HepG2 (cell line): ENCODE results near the gene GPSM1.

Experiments
- MTA1 ChIP-seq: sonication (generic); formaldehyde crosslinking; IDR thresholded peaks from 2 replicates; pipeline ENCODE4 v1.4.0; 2020; ENCODE audit warnings: missing genetic modification reagents, mild to moderate bottlenecking, borderline replicate concordance
- RFX5 ChIP-seq: IDR thresholded peaks from 2 replicates; pipeline ENCODE4 v1.6.1; 2011; ENCODE audit warnings: low read depth, low read length, improper control_type of control experiment
- ZNF619 ChIP-seq: sonication (generic); formaldehyde crosslinking; IDR thresholded peaks from 2 replicates; pipeline ENCODE4 v1.4.0; 2020; ENCODE audit warnings: mild to moderate bottlenecking, missing genetic modification reagents
- TF ChIP-seq, protein P1 (sequence below): sonication (generic); formaldehyde crosslinking; IDR thresholded peaks from 2 replicates; pipeline ENCODE4 v1.8.1; 2023; ENCODE audit warnings: mild to moderate bottlenecking, missing genetic modification reagents
- TF ChIP-seq, protein P2 (sequence below): sonication (generic); formaldehyde crosslinking; IDR thresholded peaks from 2 replicates; pipeline ENCODE4 v1.5.0; 2020; ENCODE audit warnings: mild to moderate bottlenecking, missing genetic modification reagents, moderate library complexity

DNA sequence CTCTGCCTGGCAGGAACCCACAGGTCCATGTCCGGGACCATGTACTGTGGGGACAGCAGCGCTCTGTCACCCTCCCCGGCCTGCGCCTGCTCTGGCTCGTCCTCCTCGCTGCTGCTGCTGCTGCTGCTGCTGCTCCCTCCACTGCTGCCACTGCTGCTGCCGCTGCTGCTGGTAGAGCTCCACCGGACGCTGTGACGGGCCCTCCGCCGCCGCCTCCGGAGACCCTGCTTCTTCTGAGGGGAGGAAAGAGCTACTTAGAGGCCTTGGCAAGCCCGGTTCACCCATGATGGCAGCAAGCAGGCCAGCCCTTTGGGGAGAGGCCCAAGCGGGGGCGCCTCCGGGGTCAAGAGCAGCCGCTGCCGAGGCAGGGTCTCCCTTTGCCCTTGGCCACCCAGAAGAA lies 56.1 kb downstream of the GPSM1 start:
- TF ChIP-seq ZNF619 (no peak), RFX5 (no peak), MTA1 (CRISPR knock-in tag) (no peak)
- TF ChIP-seq, protein P1, sequence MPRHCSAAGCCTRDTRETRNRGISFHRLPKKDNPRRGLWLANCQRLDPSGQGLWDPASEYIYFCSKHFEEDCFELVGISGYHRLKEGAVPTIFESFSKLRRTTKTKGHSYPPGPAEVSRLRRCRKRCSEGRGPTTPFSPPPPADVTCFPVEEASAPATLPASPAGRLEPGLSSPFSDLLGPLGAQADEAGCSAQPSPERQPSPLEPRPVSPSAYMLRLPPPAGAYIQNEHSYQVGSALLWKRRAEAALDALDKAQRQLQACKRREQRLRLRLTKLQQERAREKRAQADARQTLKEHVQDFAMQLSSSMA, result no peak
- TF ChIP-seq, protein P2, sequence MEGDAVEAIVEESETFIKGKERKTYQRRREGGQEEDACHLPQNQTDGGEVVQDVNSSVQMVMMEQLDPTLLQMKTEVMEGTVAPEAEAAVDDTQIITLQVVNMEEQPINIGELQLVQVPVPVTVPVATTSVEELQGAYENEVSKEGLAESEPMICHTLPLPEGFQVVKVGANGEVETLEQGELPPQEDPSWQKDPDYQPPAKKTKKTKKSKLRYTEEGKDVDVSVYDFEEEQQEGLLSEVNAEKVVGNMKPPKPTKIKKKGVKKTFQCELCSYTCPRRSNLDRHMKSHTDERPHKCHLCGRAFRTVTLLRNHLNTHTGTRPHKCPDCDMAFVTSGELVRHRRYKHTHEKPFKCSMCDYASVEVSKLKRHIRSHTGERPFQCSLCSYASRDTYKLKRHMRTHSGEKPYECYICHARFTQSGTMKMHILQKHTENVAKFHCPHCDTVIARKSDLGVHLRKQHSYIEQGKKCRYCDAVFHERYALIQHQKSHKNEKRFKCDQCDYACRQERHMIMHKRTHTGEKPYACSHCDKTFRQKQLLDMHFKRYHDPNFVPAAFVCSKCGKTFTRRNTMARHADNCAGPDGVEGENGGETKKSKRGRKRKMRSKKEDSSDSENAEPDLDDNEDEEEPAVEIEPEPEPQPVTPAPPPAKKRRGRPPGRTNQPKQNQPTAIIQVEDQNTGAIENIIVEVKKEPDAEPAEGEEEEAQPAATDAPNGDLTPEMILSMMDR (CRISPR knock-in tag), result no peak
